ENCODE data around the gene FKBP9.
"Not testable (repeated sequence)": the region's sequence is repeated elsewhere in the genome, so short reads cannot be mapped to it uniquely, and the experiment has no call there.

The FKBP9 gene, protein sequence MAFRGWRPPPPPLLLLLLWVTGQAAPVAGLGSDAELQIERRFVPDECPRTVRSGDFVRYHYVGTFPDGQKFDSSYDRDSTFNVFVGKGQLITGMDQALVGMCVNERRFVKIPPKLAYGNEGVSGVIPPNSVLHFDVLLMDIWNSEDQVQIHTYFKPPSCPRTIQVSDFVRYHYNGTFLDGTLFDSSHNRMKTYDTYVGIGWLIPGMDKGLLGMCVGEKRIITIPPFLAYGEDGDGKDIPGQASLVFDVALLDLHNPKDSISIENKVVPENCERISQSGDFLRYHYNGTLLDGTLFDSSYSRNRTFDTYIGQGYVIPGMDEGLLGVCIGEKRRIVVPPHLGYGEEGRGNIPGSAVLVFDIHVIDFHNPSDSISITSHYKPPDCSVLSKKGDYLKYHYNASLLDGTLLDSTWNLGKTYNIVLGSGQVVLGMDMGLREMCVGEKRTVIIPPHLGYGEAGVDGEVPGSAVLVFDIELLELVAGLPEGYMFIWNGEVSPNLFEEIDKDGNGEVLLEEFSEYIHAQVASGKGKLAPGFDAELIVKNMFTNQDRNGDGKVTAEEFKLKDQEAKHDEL

DNA sequence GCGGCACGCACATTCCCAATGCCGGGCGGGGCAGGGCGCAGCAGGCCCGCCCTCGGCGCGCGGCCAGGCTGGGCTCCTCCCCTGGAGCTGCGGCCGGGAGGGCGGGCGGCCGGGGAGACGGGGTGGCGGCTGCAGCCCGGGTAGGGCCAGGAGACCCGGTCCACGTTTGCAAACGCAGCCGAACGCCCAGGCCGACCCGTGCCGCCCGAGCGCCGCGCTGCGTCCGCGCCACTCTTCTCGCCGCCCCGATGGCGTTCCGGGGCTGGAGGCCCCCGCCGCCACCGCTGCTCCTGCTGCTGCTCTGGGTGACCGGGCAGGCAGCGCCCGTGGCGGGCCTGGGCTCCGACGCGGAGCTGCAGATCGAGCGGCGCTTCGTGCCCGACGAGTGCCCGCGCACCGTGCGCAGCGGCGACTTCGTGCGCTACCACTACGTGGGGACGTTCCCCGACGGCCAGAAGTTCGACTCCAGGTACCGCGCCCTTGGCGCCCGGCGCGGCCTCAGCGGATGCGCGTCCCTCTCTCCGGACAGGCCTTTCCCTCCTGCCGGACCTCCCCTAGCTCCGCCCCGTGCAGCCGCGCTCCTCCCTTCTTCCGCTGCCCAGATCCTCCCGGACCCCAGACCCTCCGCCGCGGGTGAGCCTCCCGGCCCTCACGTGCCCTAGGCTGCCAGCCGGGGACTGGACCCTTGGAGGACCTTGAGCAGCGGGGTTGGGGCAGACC, at the start of gene FKBP9:
FKBP9 (plus strand) TSS at position 115 of the 720 bp plus-strand sequence; CDS start at position 249, 134 bp downstream.
- intact Hi-C loops (cut with DNase I; ENCODE audit: low total_unique reads), result no loop called here
- TF ChIP-seq, protein P1, sequence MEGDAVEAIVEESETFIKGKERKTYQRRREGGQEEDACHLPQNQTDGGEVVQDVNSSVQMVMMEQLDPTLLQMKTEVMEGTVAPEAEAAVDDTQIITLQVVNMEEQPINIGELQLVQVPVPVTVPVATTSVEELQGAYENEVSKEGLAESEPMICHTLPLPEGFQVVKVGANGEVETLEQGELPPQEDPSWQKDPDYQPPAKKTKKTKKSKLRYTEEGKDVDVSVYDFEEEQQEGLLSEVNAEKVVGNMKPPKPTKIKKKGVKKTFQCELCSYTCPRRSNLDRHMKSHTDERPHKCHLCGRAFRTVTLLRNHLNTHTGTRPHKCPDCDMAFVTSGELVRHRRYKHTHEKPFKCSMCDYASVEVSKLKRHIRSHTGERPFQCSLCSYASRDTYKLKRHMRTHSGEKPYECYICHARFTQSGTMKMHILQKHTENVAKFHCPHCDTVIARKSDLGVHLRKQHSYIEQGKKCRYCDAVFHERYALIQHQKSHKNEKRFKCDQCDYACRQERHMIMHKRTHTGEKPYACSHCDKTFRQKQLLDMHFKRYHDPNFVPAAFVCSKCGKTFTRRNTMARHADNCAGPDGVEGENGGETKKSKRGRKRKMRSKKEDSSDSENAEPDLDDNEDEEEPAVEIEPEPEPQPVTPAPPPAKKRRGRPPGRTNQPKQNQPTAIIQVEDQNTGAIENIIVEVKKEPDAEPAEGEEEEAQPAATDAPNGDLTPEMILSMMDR (IDR thresholded peaks at IDR 0.05), result no peak
- H3K9me3 ChIP-seq, result no peaks in the 10 kb centered on the region
- peak within 1 kb of the TSS; percentile 83 to 97 for H3K4me3 ChIP-seq
- H3K36me3 ChIP-seq, result no peaks in the 10 kb centered on the region
- H3K4me1 ChIP-seq, result peaks cover 0 to 14% (median 6%) of the 10 kb centered on the region in 4 donors
- DNase-seq, result peak; percentile 77 to 90
- H3K27me3 ChIP-seq, result no peaks in the 10 kb centered on the region
- H3K27ac ChIP-seq, result peak within 1 kb of the TSS; percentile 78 to 85

DNA sequence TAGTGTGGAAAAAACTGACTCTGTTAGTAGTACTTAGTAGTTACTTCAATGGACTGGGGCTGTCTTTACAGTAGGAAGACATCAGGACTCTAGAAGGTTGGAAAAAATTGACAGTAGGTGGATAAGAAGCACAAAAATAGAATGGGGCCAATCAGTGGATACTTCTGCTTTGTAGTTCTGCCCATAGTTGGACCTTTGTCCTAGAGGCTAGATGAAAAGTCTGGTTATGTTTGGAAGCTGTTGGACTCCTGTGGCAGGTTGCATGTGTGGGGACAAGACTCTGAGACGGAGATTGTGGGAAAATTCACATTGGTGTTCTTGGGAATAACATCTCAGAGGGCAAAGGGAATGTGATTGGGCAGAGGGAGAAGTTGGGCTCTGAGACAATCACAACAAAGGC, 47.0 kb upstream of the FKBP9 start:
- Histone ChIP-seq H3K27ac (no peak overlapping the region), H3K36me3 (peaks cover 3 to 11% (median 6%) of the 10 kb centered on the region in 3 donors), H3K27me3 (no peaks in the 10 kb centered on the region), H3K4me3 (no peak overlapping the region), H3K9me3 (no peaks in the 10 kb centered on the region), H3K4me1 (peaks cover 0 to 4% (median 2%) of the 10 kb centered on the region in 4 donors)
- intact Hi-C loops (cut with DNase I; ENCODE audit: low total_unique reads), result no loop called here
- no peak for DNase-seq
- TF ChIP-seq, protein P1 (IDR thresholded peaks at IDR 0.05), result no peak

DNA sequence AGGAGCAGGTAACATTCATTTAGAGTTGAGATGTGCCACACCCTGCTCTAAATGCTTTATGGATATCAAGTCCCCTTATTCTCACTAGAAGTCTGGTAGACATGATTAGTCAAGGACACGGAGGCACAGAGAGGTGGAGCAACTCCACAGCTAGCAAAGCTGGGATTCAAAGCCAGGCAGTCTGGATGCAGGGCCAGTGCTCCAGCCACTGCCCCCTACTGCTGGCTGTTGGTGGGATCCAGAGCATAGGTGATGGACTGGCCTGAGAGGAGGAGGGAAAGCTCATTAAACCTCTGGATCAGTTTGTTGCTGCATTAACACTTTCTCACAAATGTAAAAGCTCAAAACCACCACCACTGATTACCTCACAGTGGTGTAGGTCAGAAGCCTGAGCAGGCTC, 43.1 kb upstream of the FKBP9 start:
- Histone ChIP-seq H3K36me3 (peaks cover 35 to 49% (median 38%) of the 10 kb centered on the region in 3 donors), H3K27me3 (no peaks in the 10 kb centered on the region), H3K4me1 (no peaks in the 10 kb centered on the region), H3K27ac (no peak overlapping the region), H3K4me3 (no peak overlapping the region), H3K9me3 (no peaks in the 10 kb centered on the region)
- TF ChIP-seq, protein P1 (IDR thresholded peaks at IDR 0.05), result no peak
- DNase-seq, result no peak
- intact Hi-C loops (cut with DNase I; ENCODE audit: low total_unique reads), result no loop called here

DNA sequence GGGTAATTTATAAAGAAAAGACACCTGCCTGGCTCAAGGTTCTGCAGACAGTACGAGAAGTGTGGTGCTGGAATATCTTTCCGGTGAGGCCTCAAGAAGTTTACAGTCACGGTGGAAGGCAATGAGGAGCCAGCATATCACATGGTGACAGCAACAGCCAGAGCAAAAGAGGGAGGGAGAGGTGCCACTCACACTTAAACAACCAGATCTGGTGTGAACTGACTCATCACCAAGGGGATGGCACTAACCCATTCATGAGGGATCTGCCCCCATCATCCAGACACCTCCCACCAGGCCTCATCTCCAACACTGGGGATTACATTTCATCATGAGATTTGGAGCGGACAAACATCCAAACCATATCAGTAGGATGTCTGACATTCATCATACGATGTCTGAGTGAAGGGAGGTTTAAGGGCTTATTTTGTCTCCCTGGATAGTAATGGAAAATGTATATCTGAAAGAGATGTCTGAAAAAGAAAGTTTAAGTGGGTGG, 42.2 kb upstream of the FKBP9 start:
- DNase-seq, result no peak
- peaks cover 41 to 55% (median 45%) of the 10 kb centered on the region in 3 donors for H3K36me3 ChIP-seq
- no peak overlapping the region for H3K4me3 ChIP-seq
- H3K27me3 ChIP-seq, result no peaks in the 10 kb centered on the region
- TF ChIP-seq, protein P1 (IDR thresholded peaks at IDR 0.05), result no peak
- no peaks in the 10 kb centered on the region for H3K9me3 ChIP-seq
- no peak overlapping the region for H3K27ac ChIP-seq
- intact Hi-C loops (cut with DNase I; ENCODE audit: low total_unique reads), result no loop called here
- no peaks in the 10 kb centered on the region for H3K4me1 ChIP-seq

DNA sequence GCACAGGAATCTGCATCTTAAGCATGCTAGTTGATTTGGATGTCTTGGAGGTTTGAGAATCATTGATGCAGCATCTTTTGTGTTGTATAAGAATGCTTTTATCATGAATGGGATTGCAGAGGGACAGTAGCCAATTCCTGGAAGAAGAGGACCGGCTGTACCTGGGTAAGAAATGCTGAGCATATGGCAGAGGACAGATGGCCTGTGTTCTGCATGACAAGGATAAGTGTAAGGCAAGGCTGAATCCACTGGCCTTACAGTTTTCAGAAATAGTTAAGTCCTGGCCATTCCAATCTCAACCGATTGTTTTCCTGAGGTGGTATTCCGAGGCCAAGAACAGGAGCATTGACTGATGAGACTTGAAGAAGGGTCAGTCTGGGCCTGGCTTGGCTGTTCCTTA, 41.2 kb upstream of the FKBP9 start:
- no peak for DNase-seq
- TF ChIP-seq, protein P1 (IDR thresholded peaks at IDR 0.05), result no peak
- intact Hi-C loops (cut with DNase I; ENCODE audit: low total_unique reads), result no loop called here
- peaks cover 48 to 62% (median 50%) of the 10 kb centered on the region in 3 donors for H3K36me3 ChIP-seq
- H3K4me1 ChIP-seq, result no peaks in the 10 kb centered on the region
- H3K27ac ChIP-seq, result no peak overlapping the region
- H3K27me3 ChIP-seq, result no peaks in the 10 kb centered on the region
- no peaks in the 10 kb centered on the region for H3K9me3 ChIP-seq
- no peak overlapping the region for H3K4me3 ChIP-seq

DNA sequence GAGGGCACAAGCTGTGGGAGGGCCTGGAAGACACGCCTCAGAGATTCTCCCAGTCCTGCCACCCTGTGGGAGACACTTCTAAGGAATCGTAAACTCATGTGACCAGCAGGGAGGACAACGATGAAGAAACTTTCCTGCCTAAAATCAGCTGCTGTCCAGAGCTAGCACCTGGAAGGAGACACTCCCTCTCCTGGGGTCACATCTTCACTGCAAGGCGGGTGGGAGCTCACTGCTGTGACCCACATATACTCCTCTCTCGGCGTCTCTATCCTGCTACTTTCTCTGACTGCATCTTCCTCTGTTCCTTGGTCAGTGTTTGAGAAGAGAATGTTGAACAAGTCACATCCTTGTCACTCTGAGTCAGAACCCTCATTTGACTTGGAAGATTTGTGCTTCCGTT, 40.2 kb upstream of the FKBP9 start:
- H3K4me1 ChIP-seq; H3K27ac ChIP-seq; DNase-seq; intact Hi-C loops (cut with DNase I; ENCODE audit: low total_unique reads); H3K9me3 ChIP-seq; H3K27me3 ChIP-seq; H3K4me3 ChIP-seq: not testable (repeated sequence)
- peaks cover 50 to 72% (median 56%) of the 10 kb centered on the region in 3 donors for H3K36me3 ChIP-seq

Data from tibial artery (tissue), 4 donors.